ENCODE data around the gene MPZL1.
A peak's percentile ranks its signal among the peaks of the same experiment; 100 is the strongest.

Gene MPZL1

GRCh38 chr1:167815650-167816049 lies 93.9 kb downstream of the MPZL1 start:
- Histone ChIP-seq H3K4me2 (ENCODE audit: low read length) (no peak overlapping the region), H3K9me3 (ENCODE audit: control insufficient read depth, insufficient read depth, low read length) (no peaks in the 10 kb centered on the region), H3K27ac (ENCODE audit: low read depth, low read length) (no peak overlapping the region), H3K9me2 (replicated peaks; ENCODE audit: control insufficient read depth, low read length) (no peaks in the 10 kb centered on the region), H4K20me1 (ENCODE audit: control insufficient read depth, insufficient read depth, low read depth, low read length) (no peaks in the 10 kb centered on the region), H3K27me3 (ENCODE audit: control insufficient read depth, low read length) (no peaks in the 10 kb centered on the region), H3K79me2 (ENCODE audit: control insufficient read depth, low read length) (no peaks in the 10 kb centered on the region), H3K4me3 (ENCODE audit: low read length) (no peak overlapping the region), H3F3A (ENCODE audit: control insufficient read depth, insufficient read depth) (no peaks in the 10 kb centered on the region), H3K36me3 (ENCODE audit: control insufficient read depth, low read length) (no peaks in the 10 kb centered on the region), H3K4me1 (ENCODE audit: control insufficient read depth, low read length) (0 out of 2 replicates have a peak, but pooled peaks cover 3% of the 10 kb centered on the region)
- TF ChIP-seq EZH2phosphoT487 (IDR thresholded peaks at IDR 0.05; ENCODE audit: borderline replicate concordance, low read length) (no peak), CTCF (IDR thresholded peaks at IDR 0.05; ENCODE audit: low read depth, low read length, poor library complexity, severe bottlenecking) (no peak)

- Histone ChIP-seq H4K20me1 (ENCODE audit: control insufficient read depth, insufficient read depth, low read depth, low read length) (no peaks in the 10 kb centered on the region), H3K4me1 (ENCODE audit: control insufficient read depth, low read length) (0 out of 2 replicates have a peak, but pooled peaks cover 3% of the 10 kb centered on the region), H3K27ac (ENCODE audit: low read depth, low read length) (no peak overlapping the region), H3K79me2 (ENCODE audit: control insufficient read depth, low read length) (no peaks in the 10 kb centered on the region), H3K9me3 (ENCODE audit: control insufficient read depth, insufficient read depth, low read length) (no peaks in the 10 kb centered on the region), H3K4me3 (ENCODE audit: low read length) (peak overlapping the region; percentile 59), H3K27me3 (ENCODE audit: control insufficient read depth, low read length) (0 out of 2 replicates have a peak, but pooled peaks cover 3% of the 10 kb centered on the region), H3K36me3 (ENCODE audit: control insufficient read depth, low read length) (no peaks in the 10 kb centered on the region), H3F3A (ENCODE audit: control insufficient read depth, insufficient read depth) (no peaks in the 10 kb centered on the region), H3K4me2 (ENCODE audit: low read length) (peak overlapping the region; percentile 56), H3K9me2 (replicated peaks; ENCODE audit: control insufficient read depth, low read length) (no peaks in the 10 kb centered on the region)
- TF ChIP-seq EZH2phosphoT487 (IDR thresholded peaks at IDR 0.05; ENCODE audit: borderline replicate concordance, low read length) (no peak), CTCF (IDR thresholded peaks at IDR 0.05; ENCODE audit: low read depth, low read length, poor library complexity, severe bottlenecking) (no peak)
Observed at GRCh38 chr1:167819849-167820683, 98.3 kb downstream of the MPZL1 start.

DNA sequence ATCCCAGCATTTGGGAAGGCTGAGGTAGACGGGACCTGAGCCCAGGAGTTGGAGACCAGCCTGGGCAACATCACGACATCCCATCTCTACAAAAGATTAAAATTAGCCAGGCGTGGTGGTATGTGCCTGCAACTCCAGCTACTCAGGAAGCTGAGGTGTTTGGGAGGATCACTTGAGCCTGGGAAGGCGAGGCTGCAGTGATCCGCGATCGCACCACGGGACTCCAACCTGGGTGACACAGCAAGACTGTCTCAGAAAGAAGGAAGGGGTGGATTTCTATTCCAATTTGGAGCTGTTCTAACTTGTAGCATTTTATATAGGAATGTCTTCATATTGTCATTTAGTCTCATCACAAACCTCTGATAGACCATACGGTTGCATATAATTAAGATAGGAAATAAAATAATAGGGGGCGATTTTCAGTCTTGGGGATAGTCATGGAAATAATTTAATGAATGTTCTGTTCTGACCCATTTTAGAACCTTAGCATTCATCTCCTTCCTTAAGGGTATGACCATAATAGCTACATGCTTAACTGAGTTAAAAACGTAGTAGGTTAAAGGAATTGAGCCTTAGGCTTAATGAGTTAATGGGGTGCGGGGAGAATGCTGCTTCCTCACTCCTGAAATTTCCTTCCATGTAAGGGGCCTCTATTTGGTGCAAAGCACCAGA lies 99.0 kb downstream of the MPZL1 start:
- H3K36me3 ChIP-seq (ENCODE audit: control insufficient read depth, low read length): no peaks in the 10 kb centered on the region
- 0 out of 2 replicates have a peak, but pooled peaks cover 3% of the 10 kb centered on the region for H3K27me3 ChIP-seq (ENCODE audit: control insufficient read depth, low read length)
- no peaks in the 10 kb centered on the region for H3K9me3 ChIP-seq (ENCODE audit: control insufficient read depth, insufficient read depth, low read length)
- H3K9me2 ChIP-seq (replicated peaks; ENCODE audit: control insufficient read depth, low read length): no peaks in the 10 kb centered on the region
- no peaks in the 10 kb centered on the region for H4K20me1 ChIP-seq (ENCODE audit: control insufficient read depth, insufficient read depth, low read depth, low read length)
- no peak for TF ChIP-seq CTCF (IDR thresholded peaks at IDR 0.05; ENCODE audit: low read depth, low read length, poor library complexity, severe bottlenecking)
- no peak for TF ChIP-seq EZH2phosphoT487 (IDR thresholded peaks at IDR 0.05; ENCODE audit: borderline replicate concordance, low read length)
- 0 out of 2 replicates have a peak, but pooled peaks cover 3% of the 10 kb centered on the region for H3K4me1 ChIP-seq (ENCODE audit: control insufficient read depth, low read length)
- no peaks in the 10 kb centered on the region for H3F3A ChIP-seq (ENCODE audit: control insufficient read depth, insufficient read depth)
- H3K79me2 ChIP-seq (ENCODE audit: control insufficient read depth, low read length): no peaks in the 10 kb centered on the region
- H3K27ac ChIP-seq (ENCODE audit: low read depth, low read length): no peak overlapping the region
- H3K4me2 ChIP-seq (ENCODE audit: low read length): no peak overlapping the region
- no peak overlapping the region for H3K4me3 ChIP-seq (ENCODE audit: low read length)

Measured in DOHH2 (cell line).